KOPT-K1 (cell line): Measurements from ENCODE around the gene CDKAL1.
"Not testable (repeated sequence)": the region's sequence is repeated elsewhere in the genome, so short reads cannot be mapped to it uniquely, and the experiment has no call there.

Experiments used
- H3K27ac ChIP-seq: fragments of 200-600 bp; sonication (generic); 2 replicates; pipeline ENCODE4 v1.5.1; 2016; ENCODE audit warnings: antibody characterized with exemption, mild to moderate bottlenecking, low read depth, low read length; ENCODE audit not compliant: poor library complexity, severe bottlenecking
- H3K36me3 ChIP-seq: fragments of 200-600 bp; sonication (generic); 2 replicates; pipeline ENCODE4 v1.5.1; 2017; ENCODE audit warnings: antibody characterized with exemption, mild to moderate bottlenecking, low read length, moderate library complexity; ENCODE audit not compliant: insufficient read depth
- H3K9me3 ChIP-seq: fragments of 200-600 bp; sonication (generic); 2 replicates; pipeline ENCODE4 v1.5.1; 2017; ENCODE audit warnings: antibody characterized with exemption, low read length, mild to moderate bottlenecking; ENCODE audit not compliant: insufficient read depth, poor library complexity, severe bottlenecking

Gene CDKAL1

GRCh38 chr6:21074484-21074883, 540.2 kb downstream of the CDKAL1 start:
- H3K36me3 ChIP-seq: 0 out of 2 replicates have a peak, but pooled peaks cover 6% of the 10 kb centered on the region
- peaks cover 30% of the 10 kb centered on the region for H3K9me3 ChIP-seq
- no peak overlapping the region for H3K27ac ChIP-seq

GRCh38 chr6:21075986-21076385, 541.7 kb downstream of the CDKAL1 start:
- H3K27ac ChIP-seq: no peak overlapping the region
- 0 out of 2 replicates have a peak, but pooled peaks cover 6% of the 10 kb centered on the region for H3K36me3 ChIP-seq
- peaks cover 26% of the 10 kb centered on the region for H3K9me3 ChIP-seq

- H3K36me3 ChIP-seq: 0 out of 2 replicates have a peak, but pooled peaks cover under 1% of the 10 kb centered on the region
- H3K9me3 ChIP-seq: peaks cover 16% of the 10 kb centered on the region
- H3K27ac ChIP-seq: no peak overlapping the region
These were observed 544.2 kb downstream of the CDKAL1 start for GRCh38 chr6:21078497-21078896.

GRCh38 chr6:21079468-21080048, 545.3 kb downstream of the CDKAL1 start:
- Histone ChIP-seq H3K27ac (no peak overlapping the region), H3K9me3 (peaks cover 7% of the 10 kb centered on the region)

GRCh38 chr6:21080221-21080620, 546.0 kb downstream of the CDKAL1 start:
- H3K36me3 ChIP-seq: peaks cover 3% of the 10 kb centered on the region; the same call in 1 of the 2 replicates
- peaks cover 7% of the 10 kb centered on the region for H3K9me3 ChIP-seq
- H3K27ac ChIP-seq: no peak overlapping the region

More at GRCh38 chr6:21079468-21080048, 545.3 kb downstream of the CDKAL1 start:
- H3K36me3 ChIP-seq: no peaks in the 10 kb centered on the region

GRCh38 chr6:21082091-21082490, 547.8 kb downstream of the CDKAL1 start:
- peaks cover 7% of the 10 kb centered on the region for H3K9me3 ChIP-seq

GRCh38 chr6:21083708-21084107, 549.5 kb downstream of the CDKAL1 start:
- Histone ChIP-seq H3K9me3 (no peaks in the 10 kb centered on the region), H3K27ac (no peak overlapping the region), H3K36me3 (peaks cover 4% of the 10 kb centered on the region; the same call in 1 of the 2 replicates)

More at GRCh38 chr6:21082091-21082490, 547.8 kb downstream of the CDKAL1 start:
- Histone ChIP-seq H3K36me3 (peaks cover 4% of the 10 kb centered on the region; the same call in 1 of the 2 replicates), H3K27ac (no peak overlapping the region)

GRCh38 chr6:21084656-21085055, 550.4 kb downstream of the CDKAL1 start:
- Histone ChIP-seq H3K36me3 (peaks cover 4% of the 10 kb centered on the region; the same call in 1 of the 2 replicates), H3K27ac (no peak overlapping the region), H3K9me3 (no peaks in the 10 kb centered on the region)

GRCh38 chr6:21085211-21085610, 551.0 kb downstream of the CDKAL1 start:
- Histone ChIP-seq H3K36me3 (peaks cover 4% of the 10 kb centered on the region; the same call in 1 of the 2 replicates), H3K27ac (no peak overlapping the region), H3K9me3 (no peaks in the 10 kb centered on the region)

GRCh38 chr6:21085643-21086042, 551.4 kb downstream of the CDKAL1 start:
- Histone ChIP-seq H3K9me3 (no peaks in the 10 kb centered on the region), H3K36me3 (peaks cover 4% of the 10 kb centered on the region; the same call in 1 of the 2 replicates), H3K27ac (no peak overlapping the region)

- H3K36me3 ChIP-seq: peaks cover 4% of the 10 kb centered on the region; the same call in 1 of the 2 replicates
- H3K9me3 ChIP-seq: no peaks in the 10 kb centered on the region
- H3K27ac ChIP-seq: no peak overlapping the region
These were observed 552.9 kb downstream of the CDKAL1 start for GRCh38 chr6:21087188-21087587.

GRCh38 chr6:21091411-21091810, 557.2 kb downstream of the CDKAL1 start:
- no peaks in the 10 kb centered on the region for H3K9me3 ChIP-seq
- no peak overlapping the region for H3K27ac ChIP-seq
- no peaks in the 10 kb centered on the region for H3K36me3 ChIP-seq

- not testable (repeated sequence) for H3K9me3 ChIP-seq, H3K36me3 ChIP-seq, H3K27ac ChIP-seq
These were observed 558.0 kb downstream of the CDKAL1 start for GRCh38 chr6:21092231-21092772.

- H3K9me3 ChIP-seq: no peaks in the 10 kb centered on the region
- H3K27ac ChIP-seq: no peak overlapping the region
- no peaks in the 10 kb centered on the region for H3K36me3 ChIP-seq
These were observed 561.2 kb downstream of the CDKAL1 start for GRCh38 chr6:21095462-21095861.

- no peak overlapping the region for H3K27ac ChIP-seq
- H3K36me3 ChIP-seq: no peaks in the 10 kb centered on the region
- H3K9me3 ChIP-seq: no peaks in the 10 kb centered on the region
These were observed 563.9 kb downstream of the CDKAL1 start for GRCh38 chr6:21098134-21098533.

GRCh38 chr6:21098744-21099143, 564.5 kb downstream of the CDKAL1 start:
- H3K36me3 ChIP-seq: no peaks in the 10 kb centered on the region
- H3K9me3 ChIP-seq: no peaks in the 10 kb centered on the region
- H3K27ac ChIP-seq: no peak overlapping the region
